Nephron progenitor cell (in vitro differentiated cells): ENCODE measurements around the gene NOP58.
"Not testable (repeated sequence)": the region's sequence is repeated elsewhere in the genome, so short reads cannot be mapped to it uniquely, and the experiment has no call there.

ENCODE experiments used
- DNase-seq: peaks from one replicate; pipeline ENCODE4 v3.0.0; 2021
- H3K27ac Mint-ChIP-seq: 2 replicates; pipeline ENCODE4 v1.8.0; 2021; ENCODE audit warnings: mild to moderate bottlenecking, moderate library complexity, mixed read lengths
- H3K27me3 Mint-ChIP-seq: 2 replicates; pipeline ENCODE4 v1.8.0; 2021; ENCODE audit warnings: mild to moderate bottlenecking, low read depth, mixed read lengths; ENCODE audit not compliant: poor library complexity
- H3K36me3 Mint-ChIP-seq: 2 replicates; pipeline ENCODE4 v1.8.0; 2021; ENCODE audit warnings: low read depth, mixed read lengths
- H3K4me1 Mint-ChIP-seq: 2 replicates; pipeline ENCODE4 v1.8.0; 2021; ENCODE audit warnings: mixed read lengths
- H3K4me3 Mint-ChIP-seq: 2 replicates; pipeline ENCODE4 v1.8.0; 2021; ENCODE audit warnings: mild to moderate bottlenecking, moderate library complexity, mixed read lengths
- H3K9me3 Mint-ChIP-seq: 2 replicates; pipeline ENCODE4 v1.8.0; 2021; ENCODE audit warnings: mild to moderate bottlenecking, moderate library complexity, mixed read lengths
- TF ChIP-seq, protein P1 (sequence below): fragments of 200-600 bp; sonication (generic); IDR thresholded peaks from 2 replicates; pipeline ENCODE4 v1.5.0; 2021; ENCODE audit warnings: antibody characterized with exemption

NOP58 gene

DNA sequence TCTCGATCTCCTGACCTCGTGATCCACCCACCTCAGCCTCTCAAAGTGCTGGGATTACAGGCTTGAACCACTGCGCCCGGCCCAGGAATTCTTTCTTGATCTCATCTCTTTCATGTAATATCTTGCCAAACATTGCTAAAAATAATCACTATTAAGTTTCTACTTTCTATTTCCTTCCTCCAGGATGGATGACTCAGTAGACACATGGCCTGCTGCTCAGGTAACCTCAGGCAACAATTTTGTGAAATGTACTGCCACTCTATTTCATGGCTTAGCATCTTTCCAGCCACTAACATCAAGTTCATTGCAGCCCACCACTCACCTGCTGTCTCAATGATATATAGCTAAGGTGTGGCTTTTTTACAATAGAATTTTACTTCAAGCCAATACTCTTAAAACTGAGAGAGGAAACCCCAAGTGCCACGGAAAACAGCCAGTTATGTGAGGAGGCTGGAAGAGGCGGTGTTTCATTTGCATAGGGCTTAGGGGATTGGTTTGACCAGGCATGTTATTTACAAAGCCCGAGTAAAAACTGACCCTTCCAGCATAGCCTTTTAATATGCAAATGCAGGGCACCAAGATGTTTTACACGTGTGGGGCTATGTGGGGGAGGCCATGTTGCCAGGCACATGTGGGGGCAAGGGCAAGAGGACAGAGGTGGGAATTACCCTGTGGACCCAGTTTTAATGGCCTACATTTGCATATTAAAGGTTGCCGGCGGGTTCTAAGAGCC is 15.9 kb upstream of the NOP58 start:
- peaks cover 6% of the 10 kb centered on the region for H3K4me1 Mint-ChIP-seq
- H3K9me3 Mint-ChIP-seq, result peaks cover 16% of the 10 kb centered on the region
- TF ChIP-seq, protein P1, sequence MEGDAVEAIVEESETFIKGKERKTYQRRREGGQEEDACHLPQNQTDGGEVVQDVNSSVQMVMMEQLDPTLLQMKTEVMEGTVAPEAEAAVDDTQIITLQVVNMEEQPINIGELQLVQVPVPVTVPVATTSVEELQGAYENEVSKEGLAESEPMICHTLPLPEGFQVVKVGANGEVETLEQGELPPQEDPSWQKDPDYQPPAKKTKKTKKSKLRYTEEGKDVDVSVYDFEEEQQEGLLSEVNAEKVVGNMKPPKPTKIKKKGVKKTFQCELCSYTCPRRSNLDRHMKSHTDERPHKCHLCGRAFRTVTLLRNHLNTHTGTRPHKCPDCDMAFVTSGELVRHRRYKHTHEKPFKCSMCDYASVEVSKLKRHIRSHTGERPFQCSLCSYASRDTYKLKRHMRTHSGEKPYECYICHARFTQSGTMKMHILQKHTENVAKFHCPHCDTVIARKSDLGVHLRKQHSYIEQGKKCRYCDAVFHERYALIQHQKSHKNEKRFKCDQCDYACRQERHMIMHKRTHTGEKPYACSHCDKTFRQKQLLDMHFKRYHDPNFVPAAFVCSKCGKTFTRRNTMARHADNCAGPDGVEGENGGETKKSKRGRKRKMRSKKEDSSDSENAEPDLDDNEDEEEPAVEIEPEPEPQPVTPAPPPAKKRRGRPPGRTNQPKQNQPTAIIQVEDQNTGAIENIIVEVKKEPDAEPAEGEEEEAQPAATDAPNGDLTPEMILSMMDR, result no peak
- H3K27me3 Mint-ChIP-seq, result peaks cover 11% of the 10 kb centered on the region
- no peak overlapping the region for H3K27ac Mint-ChIP-seq
- peak overlapping the region; percentile 54 for H3K4me3 Mint-ChIP-seq
- DNase-seq, result no peak
- H3K36me3 Mint-ChIP-seq, result peaks cover 5% of the 10 kb centered on the region

DNA sequence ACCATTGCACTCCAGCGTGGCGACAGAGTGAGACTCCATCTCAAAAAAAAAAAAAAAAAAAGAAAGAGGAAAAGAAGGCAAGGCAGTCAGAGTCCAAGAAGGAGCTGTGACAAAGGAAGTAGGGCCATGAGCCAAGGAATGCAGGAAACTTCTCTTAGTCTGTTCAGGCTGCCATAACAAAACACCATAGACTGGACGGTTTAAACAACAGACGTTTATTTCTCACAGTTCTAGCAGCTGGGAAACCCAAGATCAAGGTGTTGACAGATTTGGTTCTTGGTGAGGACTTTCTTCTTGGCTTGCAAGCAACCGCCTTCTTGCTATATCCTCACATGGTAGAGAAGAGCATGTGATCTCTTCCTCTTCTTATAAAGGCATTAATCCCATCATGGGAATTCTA is 14.1 kb upstream of the NOP58 start:
- no peak for DNase-seq
- Mint-ChIP-seq H3K36me3 (peaks cover 5% of the 10 kb centered on the region), H3K4me1 (peaks cover 6% of the 10 kb centered on the region), H3K9me3 (peaks cover 16% of the 10 kb centered on the region), H3K27me3 (peaks cover 8% of the 10 kb centered on the region), H3K27ac (no peak overlapping the region), H3K4me3 (no peak overlapping the region)
- TF ChIP-seq, protein P1, result no peak

DNA sequence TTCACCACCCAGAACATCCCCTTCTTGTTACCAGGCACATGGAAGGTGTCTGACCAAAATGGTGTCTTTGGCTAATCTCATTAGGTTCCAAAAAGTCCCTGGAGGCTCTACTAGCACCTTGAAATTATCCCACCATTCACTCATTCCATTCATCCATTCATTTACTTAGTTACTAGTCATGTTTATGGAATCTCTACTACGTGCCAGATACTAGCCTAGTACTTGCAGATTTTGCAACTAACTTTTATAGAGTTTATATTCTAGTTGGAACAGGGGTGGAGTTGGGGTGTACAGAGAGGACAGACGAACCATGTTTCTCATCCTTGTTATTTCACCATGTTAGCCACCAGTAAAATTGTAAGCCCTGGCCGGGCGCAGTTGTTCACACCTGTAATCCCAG is 4.0 kb upstream of the NOP58 start:
- Mint-ChIP-seq H3K4me1 (peaks cover 7% of the 10 kb centered on the region), H3K27me3 (no peaks in the 10 kb centered on the region), H3K27ac (no peak overlapping the region), H3K9me3 (no peaks in the 10 kb centered on the region), H3K4me3 (no peak overlapping the region), H3K36me3 (no peaks in the 10 kb centered on the region)
- TF ChIP-seq, protein P1, result no peak
- DNase-seq, result no peak

DNA sequence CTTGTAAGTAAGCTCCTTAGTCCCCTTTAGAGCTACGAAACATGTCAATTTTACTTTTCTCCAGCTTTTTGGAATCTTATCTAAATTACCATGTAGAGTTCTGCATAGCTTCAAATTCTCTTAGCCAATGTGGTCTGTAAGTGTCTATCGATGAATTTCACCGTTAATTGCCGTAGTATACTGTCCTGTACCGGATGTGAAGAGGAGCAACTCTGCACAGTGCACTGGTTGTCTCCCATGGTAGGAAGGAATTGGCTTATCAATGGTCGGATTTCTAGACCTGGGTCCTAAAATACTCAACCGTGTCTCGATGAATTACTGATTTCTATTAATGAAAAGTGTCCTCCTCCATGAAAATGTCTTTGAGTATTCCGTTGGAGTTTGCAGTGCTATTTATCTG is 1.9 kb downstream of the NOP58 start:
- Mint-ChIP-seq H3K4me1 (peaks cover 13% of the 10 kb centered on the region), H3K36me3 (peaks cover 9% of the 10 kb centered on the region), H3K27ac (no peak overlapping the region), H3K9me3 (no peaks in the 10 kb centered on the region), H3K4me3 (no peak overlapping the region), H3K27me3 (no peaks in the 10 kb centered on the region)
- DNase-seq, result no peak
- TF ChIP-seq, protein P1, result no peak

DNA sequence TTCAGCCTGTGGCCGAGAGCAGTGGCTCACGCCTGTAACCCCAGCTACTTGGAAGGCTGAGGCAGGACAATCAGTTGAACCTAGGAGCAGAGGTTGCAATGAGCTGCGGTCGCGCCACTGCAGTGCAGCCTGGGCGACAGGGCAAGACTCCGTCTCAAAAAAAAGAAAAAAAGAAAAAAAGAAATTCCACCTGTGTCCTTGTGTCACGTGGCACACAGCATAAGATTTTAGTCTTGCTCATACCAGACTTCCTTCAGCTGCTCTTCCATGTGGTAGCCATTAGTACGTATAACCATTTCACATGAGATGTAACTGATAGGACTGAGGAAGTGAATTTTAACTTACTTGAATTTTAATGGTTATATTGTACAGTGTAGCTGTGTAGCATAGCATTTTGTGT is 4.0 kb downstream of the NOP58 start:
- Mint-ChIP-seq H3K9me3 (no peaks in the 10 kb centered on the region), H3K27ac (no peak overlapping the region), H3K4me1 (peaks cover 7% of the 10 kb centered on the region), H3K4me3 (no peak overlapping the region), H3K36me3 (peaks cover 9% of the 10 kb centered on the region), H3K27me3 (no peaks in the 10 kb centered on the region)
- TF ChIP-seq, protein P1, result no peak
- DNase-seq, result no peak

DNA sequence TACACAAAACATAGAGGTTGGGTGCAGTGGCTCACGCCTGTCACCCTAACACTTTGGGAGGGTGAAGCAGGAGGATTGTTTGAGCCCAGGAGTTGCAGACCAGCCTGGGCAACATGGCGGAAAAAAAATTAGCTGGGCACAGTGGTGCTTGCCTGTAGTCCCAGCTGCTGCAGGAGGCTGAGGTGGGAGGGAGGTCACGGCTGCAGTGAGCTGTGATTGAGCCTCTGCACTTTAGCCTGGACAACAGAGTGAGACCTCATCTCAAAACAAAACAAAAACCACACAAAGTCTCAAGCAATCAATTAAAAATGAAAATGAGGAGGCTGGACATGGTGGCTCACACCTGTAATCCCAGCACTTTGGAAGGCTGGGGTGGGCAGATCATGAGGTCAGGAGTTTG is 4.9 kb downstream of the NOP58 start:
- no peaks in the 10 kb centered on the region for H3K27me3 Mint-ChIP-seq
- DNase-seq, result no peak
- no peak overlapping the region for H3K4me3 Mint-ChIP-seq
- peaks cover 13% of the 10 kb centered on the region for H3K36me3 Mint-ChIP-seq
- no peak overlapping the region for H3K27ac Mint-ChIP-seq
- TF ChIP-seq, protein P1, result no peak
- H3K4me1 Mint-ChIP-seq, result peaks cover 7% of the 10 kb centered on the region
- H3K9me3 Mint-ChIP-seq, result no peaks in the 10 kb centered on the region

DNA sequence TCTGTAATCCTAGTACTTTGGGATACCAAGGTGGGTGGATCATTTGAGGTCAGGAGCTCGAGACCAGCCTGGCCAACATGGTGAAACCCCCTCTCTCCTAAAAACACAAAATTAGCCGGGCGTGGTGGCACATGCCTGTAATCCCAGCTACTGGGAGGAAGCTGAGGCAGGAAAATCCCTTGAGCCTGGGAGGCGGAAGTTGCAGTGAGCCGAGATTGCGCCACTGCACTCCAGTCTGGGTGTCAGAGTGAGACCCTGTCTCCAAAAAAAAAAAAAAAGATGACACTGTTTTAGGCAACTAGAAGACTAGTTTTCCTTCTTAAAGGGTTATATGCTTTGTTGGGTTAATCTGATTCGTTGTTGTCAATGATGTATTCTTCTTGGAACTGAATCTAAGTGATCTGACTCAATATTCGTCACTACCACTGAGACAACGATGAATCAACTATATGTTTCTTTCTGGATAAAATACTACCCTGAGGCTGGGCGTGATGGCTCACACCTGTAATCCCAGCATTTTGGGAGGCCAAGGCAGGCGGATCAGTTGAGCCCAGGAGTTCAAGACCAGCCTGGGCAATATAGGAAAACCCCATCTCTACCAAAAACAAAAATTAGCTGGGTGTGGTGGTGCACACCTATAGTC is 10.6 kb downstream of the NOP58 start:
- H3K36me3 Mint-ChIP-seq, result peaks cover 31% of the 10 kb centered on the region
- not testable (repeated sequence) for DNase-seq, H3K4me1 Mint-ChIP-seq, H3K9me3 Mint-ChIP-seq, H3K4me3 Mint-ChIP-seq, H3K27me3 Mint-ChIP-seq, H3K27ac Mint-ChIP-seq
